VCaP (cell line): ENCODE results near the gene UNC5C.

Source experiments
- H3K27ac ChIP-seq: fragments of 450-650 bp; 2 replicates; pipeline ENCODE4 v1.5.1; 2017
- TF ChIP-seq, protein P1 (sequence below): fragments of 450-650 bp; conservative IDR thresholded peaks from 2 replicates; pipeline ENCODE4 v1.5.1; 2017; ENCODE audit warnings: mild to moderate bottlenecking, moderate library complexity

The UNC5C gene

DNA sequence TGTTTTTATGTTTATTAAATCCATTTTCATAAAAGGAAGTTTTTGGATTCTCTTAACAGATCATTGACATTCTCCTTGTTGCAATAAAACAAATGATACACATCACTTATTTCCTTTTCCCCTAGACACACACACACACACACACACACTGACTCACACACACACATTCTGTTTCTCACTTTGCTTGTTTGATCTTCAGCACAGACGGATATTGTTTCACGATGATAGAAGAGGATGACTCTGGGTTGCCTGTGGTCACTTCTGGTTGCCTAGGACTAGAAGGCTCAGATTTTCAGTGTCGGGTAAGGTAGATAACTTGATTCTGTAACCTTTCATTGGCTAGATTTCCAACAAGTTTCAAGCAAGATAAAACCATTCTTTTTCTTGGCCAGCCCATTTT, 434.3 kb downstream of the UNC5C start:
- peak overlapping the region; percentile 25 for H3K27ac ChIP-seq

More for the DNA sequence above, 434.3 kb downstream of the UNC5C start:
- TF ChIP-seq, protein P1, sequence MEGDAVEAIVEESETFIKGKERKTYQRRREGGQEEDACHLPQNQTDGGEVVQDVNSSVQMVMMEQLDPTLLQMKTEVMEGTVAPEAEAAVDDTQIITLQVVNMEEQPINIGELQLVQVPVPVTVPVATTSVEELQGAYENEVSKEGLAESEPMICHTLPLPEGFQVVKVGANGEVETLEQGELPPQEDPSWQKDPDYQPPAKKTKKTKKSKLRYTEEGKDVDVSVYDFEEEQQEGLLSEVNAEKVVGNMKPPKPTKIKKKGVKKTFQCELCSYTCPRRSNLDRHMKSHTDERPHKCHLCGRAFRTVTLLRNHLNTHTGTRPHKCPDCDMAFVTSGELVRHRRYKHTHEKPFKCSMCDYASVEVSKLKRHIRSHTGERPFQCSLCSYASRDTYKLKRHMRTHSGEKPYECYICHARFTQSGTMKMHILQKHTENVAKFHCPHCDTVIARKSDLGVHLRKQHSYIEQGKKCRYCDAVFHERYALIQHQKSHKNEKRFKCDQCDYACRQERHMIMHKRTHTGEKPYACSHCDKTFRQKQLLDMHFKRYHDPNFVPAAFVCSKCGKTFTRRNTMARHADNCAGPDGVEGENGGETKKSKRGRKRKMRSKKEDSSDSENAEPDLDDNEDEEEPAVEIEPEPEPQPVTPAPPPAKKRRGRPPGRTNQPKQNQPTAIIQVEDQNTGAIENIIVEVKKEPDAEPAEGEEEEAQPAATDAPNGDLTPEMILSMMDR: no peak
